NCI-H146 treated with DMSO at 0.1 percent for 48 hours (cell line): ENCODE data around the gene RPAP2.
"Not testable (repeated sequence)": the region's sequence is repeated elsewhere in the genome, so short reads cannot be mapped to it uniquely, and the experiment has no call there.

ENCODE experiments used
- DNase-seq: peaks from one replicate; lab custom pipeline; 2025; ENCODE audit not compliant: unreplicated experiment; lab: John Stamatoyannopoulos, UW

RPAP2 gene

GRCh38 chr1:92298573-92299476 is at the start of gene RPAP2, which contains the start of gene GLMN:
Gene RPAP2 (plus strand): TSS chr1:92299059. CDS start chr1:92299074, 15 bp downstream.
Gene GLMN (minus strand): TSS chr1:92298987. CDS start chr1:92297999, 988 bp downstream.
- peak; percentile 84 for DNase-seq

- not testable (repeated sequence) for DNase-seq
Measured at GRCh38 chr1:92254714-92255113, 44.1 kb upstream of the RPAP2 start.

- no peak for DNase-seq
Measured at GRCh38 chr1:92259350-92259749, 39.5 kb upstream of the RPAP2 start.

GRCh38 chr1:92262516-92262915 is 36.3 kb upstream of the RPAP2 start:
- no peak for DNase-seq

- no peak for DNase-seq
Measured at GRCh38 chr1:92273039-92273438, 25.8 kb upstream of the RPAP2 start.

GRCh38 chr1:92274939-92275338 is 23.9 kb upstream of the RPAP2 start:
- no peak for DNase-seq

GRCh38 chr1:92276082-92276481 is 22.8 kb upstream of the RPAP2 start:
- no peak for DNase-seq

GRCh38 chr1:92277105-92277723 is 21.6 kb upstream of the RPAP2 start:
- DNase-seq, result no peak

- not testable (repeated sequence) for DNase-seq
Measured at GRCh38 chr1:92279781-92280180, 19.1 kb upstream of the RPAP2 start.

- not testable (repeated sequence) for DNase-seq
Measured at GRCh38 chr1:92281411-92281810, 17.4 kb upstream of the RPAP2 start.

- DNase-seq, result peak; percentile 39
Measured at GRCh38 chr1:92291372-92291999, 7.4 kb upstream of the RPAP2 start.

- DNase-seq, result no peak
Measured at GRCh38 chr1:92298213-92298572, 666 bp upstream of the RPAP2 start.

- no peak for DNase-seq
Measured at GRCh38 chr1:92299477-92300150, 755 bp downstream of the RPAP2 start.

- no peak for DNase-seq
Measured at GRCh38 chr1:92301021-92301420, 2.2 kb downstream of the RPAP2 start.

- no peak for DNase-seq
Measured at GRCh38 chr1:92306020-92306419, 7.2 kb downstream of the RPAP2 start.

- DNase-seq, result no peak
Measured at GRCh38 chr1:92307980-92308379, 9.1 kb downstream of the RPAP2 start.

GRCh38 chr1:92310185-92310597 is 11.3 kb downstream of the RPAP2 start:
- DNase-seq, result peak; percentile 30

GRCh38 chr1:92314024-92314423 is 15.2 kb downstream of the RPAP2 start:
- DNase-seq, result no peak

GRCh38 chr1:92315766-92316599 is 17.1 kb downstream of the RPAP2 start:
- no peak for DNase-seq

- no peak for DNase-seq
Measured at GRCh38 chr1:92317836-92318493, 19.1 kb downstream of the RPAP2 start.
